ENCODE data around the gene MLH3.

DNA sequence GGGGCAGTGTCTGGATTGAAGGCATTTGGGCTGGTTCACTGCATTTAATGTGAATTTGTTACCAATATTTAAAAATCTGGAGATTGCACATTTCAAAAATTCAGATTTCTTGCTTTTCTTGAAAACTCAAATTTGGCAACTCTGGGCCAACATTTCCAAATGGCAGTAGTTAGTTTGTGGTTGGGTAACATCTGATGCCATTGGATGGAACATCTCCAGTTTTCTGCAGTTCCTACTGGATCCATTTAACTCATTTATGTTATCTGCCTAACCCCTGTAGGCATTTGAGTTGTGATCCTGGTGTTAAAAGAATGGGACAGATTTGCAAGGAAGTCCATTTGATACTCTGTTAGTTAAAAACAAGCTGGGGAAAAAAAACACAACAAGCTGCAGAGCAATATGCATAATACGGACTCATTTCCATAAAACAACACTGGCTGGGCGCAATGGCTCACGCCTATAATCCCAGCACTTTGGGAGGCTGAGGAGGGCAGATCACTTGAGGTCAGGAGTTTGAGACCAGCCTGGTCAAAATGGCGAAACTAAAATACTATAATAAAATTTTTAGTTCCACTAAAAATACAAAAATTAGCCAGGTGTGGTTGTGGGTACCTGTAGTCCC, 40.7 kb downstream of the MLH3 start:
- TF ChIP-seq POLR2A (IDR thresholded peaks at IDR 0.05) (no peak), EP300 (IDR thresholded peaks at IDR 0.05) (no peak)
- TF ChIP-seq, protein P1, sequence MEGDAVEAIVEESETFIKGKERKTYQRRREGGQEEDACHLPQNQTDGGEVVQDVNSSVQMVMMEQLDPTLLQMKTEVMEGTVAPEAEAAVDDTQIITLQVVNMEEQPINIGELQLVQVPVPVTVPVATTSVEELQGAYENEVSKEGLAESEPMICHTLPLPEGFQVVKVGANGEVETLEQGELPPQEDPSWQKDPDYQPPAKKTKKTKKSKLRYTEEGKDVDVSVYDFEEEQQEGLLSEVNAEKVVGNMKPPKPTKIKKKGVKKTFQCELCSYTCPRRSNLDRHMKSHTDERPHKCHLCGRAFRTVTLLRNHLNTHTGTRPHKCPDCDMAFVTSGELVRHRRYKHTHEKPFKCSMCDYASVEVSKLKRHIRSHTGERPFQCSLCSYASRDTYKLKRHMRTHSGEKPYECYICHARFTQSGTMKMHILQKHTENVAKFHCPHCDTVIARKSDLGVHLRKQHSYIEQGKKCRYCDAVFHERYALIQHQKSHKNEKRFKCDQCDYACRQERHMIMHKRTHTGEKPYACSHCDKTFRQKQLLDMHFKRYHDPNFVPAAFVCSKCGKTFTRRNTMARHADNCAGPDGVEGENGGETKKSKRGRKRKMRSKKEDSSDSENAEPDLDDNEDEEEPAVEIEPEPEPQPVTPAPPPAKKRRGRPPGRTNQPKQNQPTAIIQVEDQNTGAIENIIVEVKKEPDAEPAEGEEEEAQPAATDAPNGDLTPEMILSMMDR (IDR thresholded peaks at IDR 0.05), result no peak

All from tibial nerve (tissue), 4 donors.